ENCODE data around the gene ICE1.
"Not testable (repeated sequence)": the region's sequence is repeated elsewhere in the genome, so short reads cannot be mapped to it uniquely, and the experiment has no call there.

The ICE1 gene

GRCh38 chr5:5404381-5404780 lies 18.1 kb upstream of the ICE1 start:
- DNase-seq (ENCODE audit: low read depth in 2 of 2), result no peak

- no peak for DNase-seq (ENCODE audit: low read depth in 2 of 2)
These were observed 17.0 kb upstream of the ICE1 start for GRCh38 chr5:5405441-5405840.

- DNase-seq (ENCODE audit: low read depth in 2 of 2), result no peak
These were observed 14.6 kb upstream of the ICE1 start for GRCh38 chr5:5407924-5408323.

GRCh38 chr5:5409151-5409810 lies 13.2 kb upstream of the ICE1 start:
- DNase-seq (ENCODE audit: low read depth in 2 of 2), result no peak

- DNase-seq (ENCODE audit: low read depth in 2 of 2), result not testable (repeated sequence)
These were observed 8.6 kb upstream of the ICE1 start for GRCh38 chr5:5413856-5414255.

GRCh38 chr5:5414999-5415398 lies 7.5 kb upstream of the ICE1 start:
- DNase-seq (ENCODE audit: low read depth in 2 of 2), result no peak

- DNase-seq (ENCODE audit: low read depth in 2 of 2), result no peak
These were observed 5.7 kb upstream of the ICE1 start for GRCh38 chr5:5416733-5417132.

- no peak for DNase-seq (ENCODE audit: low read depth in 2 of 2)
These were observed 4.5 kb upstream of the ICE1 start for GRCh38 chr5:5418006-5418405.

- DNase-seq (ENCODE audit: low read depth in 2 of 2), result no peak
These were observed 3.7 kb upstream of the ICE1 start for GRCh38 chr5:5418764-5419163.

- DNase-seq (ENCODE audit: low read depth in 2 of 2), result no peak
These were observed 2.9 kb upstream of the ICE1 start for GRCh38 chr5:5419291-5420210.

GRCh38 chr5:5420251-5420650 lies 2.2 kb upstream of the ICE1 start:
- DNase-seq (ENCODE audit: low read depth in 2 of 2), result no peak

- DNase-seq (ENCODE audit: low read depth in 2 of 2), result peak in 1 of 2 experiments; percentile 2
These were observed 1.1 kb upstream of the ICE1 start for GRCh38 chr5:5421149-5421960.

- DNase-seq (ENCODE audit: low read depth in 2 of 2), result no peak
These were observed 490 bp downstream of the ICE1 start for GRCh38 chr5:5422819-5423515.

GRCh38 chr5:5423586-5423985 lies 1.1 kb downstream of the ICE1 start:
- DNase-seq (ENCODE audit: low read depth in 2 of 2), result no peak

GRCh38 chr5:5424736-5425135 lies 2.3 kb downstream of the ICE1 start:
- peak in 1 of 2 experiments; percentile 42 for DNase-seq (ENCODE audit: low read depth in 2 of 2)

- DNase-seq (ENCODE audit: low read depth in 2 of 2), result no peak
These were observed 7.7 kb downstream of the ICE1 start for GRCh38 chr5:5430136-5430535.

GRCh38 chr5:5432020-5432707 lies 9.7 kb downstream of the ICE1 start:
- no peak for DNase-seq (ENCODE audit: low read depth in 2 of 2)

- no peak for DNase-seq (ENCODE audit: low read depth in 2 of 2)
These were observed 13.8 kb downstream of the ICE1 start for GRCh38 chr5:5436203-5436760.

- no peak for DNase-seq (ENCODE audit: low read depth in 2 of 2)
These were observed 15.0 kb downstream of the ICE1 start for GRCh38 chr5:5437227-5438172.

GRCh38 chr5:5451863-5452262 lies 29.4 kb downstream of the ICE1 start:
- no peak for DNase-seq (ENCODE audit: low read depth in 2 of 2)
